Endodermal cell (in vitro differentiated cells): ENCODE results near the gene SCAI. TPM values are rescaled to one million over a fixed set of nuclear protein-coding genes. Genes with fewer than 3 reads are reported as not detected.

Source experiments
- DNase-seq: peaks from one replicate; pipeline ENCODE4 v3.0.0-alpha.2; 2017
- H3K27ac ChIP-seq: 2 replicates; pipeline ENCODE4 v1.5.1; 2013; ENCODE audit warnings: mild to moderate bottlenecking, low read depth, low read length, moderate library complexity
- H3K27me3 ChIP-seq: 2 replicates; pipeline ENCODE4 v1.6.1; 2013; ENCODE audit warnings: mild to moderate bottlenecking, low read length, moderate library complexity; ENCODE audit not compliant: insufficient read depth, control insufficient read depth, poor library complexity, severe bottlenecking
- H3K36me3 ChIP-seq: 2 replicates; pipeline ENCODE4 v1.7.0; 2013; ENCODE audit warnings: mild to moderate bottlenecking, low read length, moderate library complexity; ENCODE audit not compliant: control insufficient read depth, insufficient read depth
- H3K4me1 ChIP-seq: one replicate; pipeline ENCODE4 v1.7.0; 2013; ENCODE audit warnings: low read length; ENCODE audit not compliant: control insufficient read depth, insufficient read depth
- H3K4me3 ChIP-seq: 2 replicates; pipeline ENCODE4 v1.5.1; 2013; ENCODE audit warnings: mild to moderate bottlenecking, low read length, moderate library complexity
- H3K9ac ChIP-seq: 2 replicates; pipeline ENCODE4 v1.6.1; 2013; ENCODE audit warnings: mild to moderate bottlenecking, low read length, moderate library complexity; ENCODE audit not compliant: poor library complexity, severe bottlenecking; ENCODE audit errors: extremely low read depth
- H3K9me3 ChIP-seq: 2 replicates; pipeline ENCODE4 v1.6.1; 2013; ENCODE audit warnings: mild to moderate bottlenecking, low read length, moderate library complexity; ENCODE audit not compliant: control insufficient read depth
- H3K27ac Mint-ChIP-seq: 2 replicates; pipeline ENCODE4 v1.8.0; 2020; ENCODE audit warnings: mixed read lengths
- H3K27me3 Mint-ChIP-seq: 2 replicates; pipeline ENCODE4 v1.8.0; 2021; ENCODE audit warnings: mild to moderate bottlenecking, mixed read lengths; ENCODE audit not compliant: insufficient read depth
- H3K36me3 Mint-ChIP-seq: 2 replicates; pipeline ENCODE4 v1.8.0; 2020; ENCODE audit warnings: low read depth, mixed read lengths
- H3K4me1 Mint-ChIP-seq: 2 replicates; pipeline ENCODE4 v1.8.0; 2020; ENCODE audit warnings: mixed read lengths
- H3K4me3 Mint-ChIP-seq: 2 replicates; pipeline ENCODE4 v1.8.0; 2020; ENCODE audit warnings: mild to moderate bottlenecking, moderate library complexity, mixed read lengths
- H3K9me3 Mint-ChIP-seq: 2 replicates; pipeline ENCODE4 v1.8.0; 2020; ENCODE audit warnings: mild to moderate bottlenecking, mixed read lengths
- WGBS, 2 experiments: methylation state at CpG; one replicate each; pipeline versions ENCODE4 v1.1.5 to v1.1.7; 2013; ENCODE audit warnings: missing lambda C conversion rate in 2 of 2, mixed read lengths in 1 of 2; ENCODE audit not compliant: insufficient coverage in 1 of 2, insufficient read length in 1 of 2; 5-methylcytosine and 5-hydroxymethylcytosine counted together
- total RNA-seq, 2 donors: library from RNA; stranded (reverse); fragmentation: NEBNext Ultra II Directional in 1 of 2; extraction: Animal tissue kit (Norgen Biotek cat#: 25700) in 1 of 2; gene quantifications; 2 replicates in 1 of 2; 3 replicates in 1 of 2; pipeline ENCODE4 v1.2.1, GENCODE V29; 2021
- TF ChIP-seq, protein P1 (sequence below): fragments of 200-600 bp; sonication (generic); conservative IDR thresholded peaks from 2 replicates; pipeline ENCODE4 v1.5.0; 2021; ENCODE audit warnings: antibody characterized with exemption, mild to moderate bottlenecking

The SCAI gene
- total RNA-seq, 2 donors from 2014 or later, result 22.9 to 34.7 TPM

DNA sequence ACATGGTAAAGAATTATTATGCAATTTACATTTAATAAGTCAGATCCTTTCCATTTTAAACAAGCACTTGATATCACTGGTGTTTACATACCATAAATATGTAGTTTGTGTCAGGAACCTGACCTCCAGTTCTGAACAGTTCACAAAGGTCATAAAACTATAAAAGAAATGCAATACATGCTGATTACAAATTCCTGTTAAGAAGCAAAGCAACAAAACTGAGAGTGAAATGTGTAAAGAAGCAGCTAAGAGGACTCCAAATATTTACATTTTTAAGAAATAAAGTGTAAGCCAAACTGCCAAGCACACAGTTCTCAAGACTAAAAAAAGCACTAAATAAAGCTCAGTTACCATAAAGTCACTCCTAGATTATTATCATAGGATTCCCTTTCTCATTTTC lies 17.4 kb upstream of the SCAI start:
- H3K9me3 ChIP-seq, result no peaks in the 10 kb centered on the region
- TF ChIP-seq, protein P1, sequence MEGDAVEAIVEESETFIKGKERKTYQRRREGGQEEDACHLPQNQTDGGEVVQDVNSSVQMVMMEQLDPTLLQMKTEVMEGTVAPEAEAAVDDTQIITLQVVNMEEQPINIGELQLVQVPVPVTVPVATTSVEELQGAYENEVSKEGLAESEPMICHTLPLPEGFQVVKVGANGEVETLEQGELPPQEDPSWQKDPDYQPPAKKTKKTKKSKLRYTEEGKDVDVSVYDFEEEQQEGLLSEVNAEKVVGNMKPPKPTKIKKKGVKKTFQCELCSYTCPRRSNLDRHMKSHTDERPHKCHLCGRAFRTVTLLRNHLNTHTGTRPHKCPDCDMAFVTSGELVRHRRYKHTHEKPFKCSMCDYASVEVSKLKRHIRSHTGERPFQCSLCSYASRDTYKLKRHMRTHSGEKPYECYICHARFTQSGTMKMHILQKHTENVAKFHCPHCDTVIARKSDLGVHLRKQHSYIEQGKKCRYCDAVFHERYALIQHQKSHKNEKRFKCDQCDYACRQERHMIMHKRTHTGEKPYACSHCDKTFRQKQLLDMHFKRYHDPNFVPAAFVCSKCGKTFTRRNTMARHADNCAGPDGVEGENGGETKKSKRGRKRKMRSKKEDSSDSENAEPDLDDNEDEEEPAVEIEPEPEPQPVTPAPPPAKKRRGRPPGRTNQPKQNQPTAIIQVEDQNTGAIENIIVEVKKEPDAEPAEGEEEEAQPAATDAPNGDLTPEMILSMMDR, result no peak
- H3K27me3 ChIP-seq, result no peaks in the 10 kb centered on the region
- no peak for DNase-seq
- no peaks in the 10 kb centered on the region for H3K4me1 ChIP-seq
- H3K4me1 Mint-ChIP-seq, result no peaks in the 10 kb centered on the region
- peaks cover 30% of the 10 kb centered on the region for H3K36me3 ChIP-seq
- H3K4me3 Mint-ChIP-seq, result no peak overlapping the region
- no peak overlapping the region for H3K4me3 ChIP-seq
- H3K27me3 Mint-ChIP-seq, result no peaks in the 10 kb centered on the region
- no peak overlapping the region for H3K9ac ChIP-seq
- no peaks in the 10 kb centered on the region for H3K9me3 Mint-ChIP-seq
- H3K27ac ChIP-seq, result no peak overlapping the region
- no peak overlapping the region for H3K27ac Mint-ChIP-seq
- peaks cover 31% of the 10 kb centered on the region for H3K36me3 Mint-ChIP-seq

- Mint-ChIP-seq H3K9me3 (no peaks in the 10 kb centered on the region), H3K36me3 (peaks cover 49% of the 10 kb centered on the region), H3K27me3 (no peaks in the 10 kb centered on the region), H3K27ac (no peak overlapping the region), H3K4me1 (no peaks in the 10 kb centered on the region), H3K4me3 (no peak overlapping the region)
- no peak for DNase-seq
- Histone ChIP-seq H3K27me3 (no peaks in the 10 kb centered on the region), H3K9ac (no peak overlapping the region), H3K4me3 (no peak overlapping the region), H3K27ac (no peak overlapping the region), H3K4me1 (no peaks in the 10 kb centered on the region), H3K9me3 (no peaks in the 10 kb centered on the region), H3K36me3 (peaks cover 60% of the 10 kb centered on the region)
- TF ChIP-seq, protein P1, result no peak
- 93 to 100% methylated on average over 2 of the region's 2 CpGs for WGBS, 2 experiments
Measured at GRCh38 chr9:125156551-125156950, 13.2 kb upstream of the SCAI start.

DNA sequence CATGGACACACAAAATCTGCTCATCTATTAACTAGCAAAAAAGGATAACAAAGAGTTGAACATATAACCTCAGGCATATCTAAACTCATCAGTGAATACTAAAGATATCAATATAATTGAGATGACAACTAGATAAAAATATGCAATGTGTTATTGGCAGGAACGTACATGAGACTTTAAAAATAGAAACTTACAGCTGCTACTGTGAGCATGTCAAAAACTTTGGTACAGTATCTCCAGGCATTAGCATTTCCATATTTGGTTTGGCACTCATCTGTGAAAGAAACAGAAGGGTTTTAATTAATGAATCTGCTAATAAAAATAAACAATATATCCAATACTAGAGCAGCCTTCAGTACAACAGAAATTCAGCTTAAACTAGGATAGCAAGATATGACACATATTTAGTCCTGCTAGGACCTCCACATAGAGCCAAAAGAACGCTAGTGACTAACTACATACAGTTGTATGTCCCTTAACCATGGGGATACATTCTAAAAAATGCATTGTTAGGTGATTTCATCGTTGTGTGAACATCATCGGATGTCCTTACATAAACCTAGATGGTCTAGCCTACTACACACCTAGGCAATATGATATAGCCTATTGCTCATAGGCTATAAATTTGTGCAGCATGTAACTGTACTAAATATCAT lies 10.5 kb upstream of the SCAI start:
- H3K9me3 Mint-ChIP-seq, result no peaks in the 10 kb centered on the region
- peaks cover 60% of the 10 kb centered on the region for H3K36me3 Mint-ChIP-seq

More for the DNA sequence above, 10.5 kb upstream of the SCAI start:
- Histone ChIP-seq H3K4me3 (no peak overlapping the region), H3K27ac (no peak overlapping the region), H3K4me1 (no peaks in the 10 kb centered on the region), H3K9me3 (no peaks in the 10 kb centered on the region), H3K27me3 (no peaks in the 10 kb centered on the region), H3K9ac (no peak overlapping the region), H3K36me3 (peaks cover 72% of the 10 kb centered on the region)
- no peak overlapping the region for H3K4me3 Mint-ChIP-seq
- no peak overlapping the region for H3K27ac Mint-ChIP-seq
- TF ChIP-seq, protein P1, result no peak
- no peaks in the 10 kb centered on the region for H3K4me1 Mint-ChIP-seq
- H3K27me3 Mint-ChIP-seq, result no peaks in the 10 kb centered on the region
- DNase-seq, result no peak
- WGBS, 2 experiments, result 93 to 100% methylated on average over 3 to 4 of the region's 4 CpGs
